ENCODE data around the gene CCDC33.

DNA sequence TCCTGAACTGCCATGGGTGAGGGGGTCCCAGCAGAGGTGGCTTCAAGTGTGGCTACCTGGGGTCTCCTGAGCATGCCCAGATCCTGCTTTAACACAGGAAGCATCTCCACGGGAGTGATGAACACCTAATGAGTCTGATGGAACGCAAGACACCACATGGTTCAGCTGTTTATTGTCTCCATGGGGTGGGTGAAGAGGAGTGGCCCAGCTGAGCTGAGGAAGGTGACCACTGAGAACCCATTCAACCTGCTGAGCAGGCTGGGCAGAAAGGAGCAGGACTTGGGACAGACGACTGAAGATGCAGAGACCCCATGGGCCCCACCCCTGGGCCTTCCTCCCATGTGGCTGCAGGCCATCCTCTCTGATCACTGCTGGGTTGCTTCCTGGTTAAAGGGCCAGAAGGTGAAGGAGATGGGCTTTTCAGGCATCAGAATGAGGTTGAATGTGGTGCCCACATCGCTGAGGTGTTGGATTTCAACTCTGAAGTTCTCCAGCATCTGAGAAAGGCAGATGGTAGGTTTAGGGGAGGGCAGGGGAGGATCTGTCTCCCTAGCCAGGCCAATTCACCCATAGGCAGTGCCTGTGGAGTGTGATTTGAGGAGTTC is 101.6 kb downstream of the CCDC33 start:
- TF ChIP-seq, protein P1, sequence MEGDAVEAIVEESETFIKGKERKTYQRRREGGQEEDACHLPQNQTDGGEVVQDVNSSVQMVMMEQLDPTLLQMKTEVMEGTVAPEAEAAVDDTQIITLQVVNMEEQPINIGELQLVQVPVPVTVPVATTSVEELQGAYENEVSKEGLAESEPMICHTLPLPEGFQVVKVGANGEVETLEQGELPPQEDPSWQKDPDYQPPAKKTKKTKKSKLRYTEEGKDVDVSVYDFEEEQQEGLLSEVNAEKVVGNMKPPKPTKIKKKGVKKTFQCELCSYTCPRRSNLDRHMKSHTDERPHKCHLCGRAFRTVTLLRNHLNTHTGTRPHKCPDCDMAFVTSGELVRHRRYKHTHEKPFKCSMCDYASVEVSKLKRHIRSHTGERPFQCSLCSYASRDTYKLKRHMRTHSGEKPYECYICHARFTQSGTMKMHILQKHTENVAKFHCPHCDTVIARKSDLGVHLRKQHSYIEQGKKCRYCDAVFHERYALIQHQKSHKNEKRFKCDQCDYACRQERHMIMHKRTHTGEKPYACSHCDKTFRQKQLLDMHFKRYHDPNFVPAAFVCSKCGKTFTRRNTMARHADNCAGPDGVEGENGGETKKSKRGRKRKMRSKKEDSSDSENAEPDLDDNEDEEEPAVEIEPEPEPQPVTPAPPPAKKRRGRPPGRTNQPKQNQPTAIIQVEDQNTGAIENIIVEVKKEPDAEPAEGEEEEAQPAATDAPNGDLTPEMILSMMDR (IDR thresholded peaks at IDR 0.05; ENCODE audit: low read length): no peak
- no peak for TF ChIP-seq EZH2 (optimal IDR thresholded peaks at IDR 0.05; ENCODE audit: low read depth, low read length)
